HepG2 (cell line): ENCODE measurements around the gene FAM234A. TPM values are rescaled to one million over a fixed set of nuclear protein-coding genes. Genes with fewer than 3 reads are reported as not detected.
"Not testable (repeated sequence)": the region's sequence is repeated elsewhere in the genome, so short reads cannot be mapped to it uniquely, and the experiment has no call there.

ENCODE experiments used
- ATAC-seq: fragments of 200-7000 bp; cut with Tn5 transposase; 3 replicates; pipeline ENCODE4 v1.9.1; 2020; ENCODE audit warnings: mild to moderate bottlenecking, moderate library complexity
- BruUV-seq: library from RNA; stranded (reverse); fragments of 400-500 nt; replicated peaks from 2 replicates; lab custom pipeline; 2021; lab: Mats Ljungman, UMichigan
- CTCF ChIA-PET: fragments of 300-600 bp; formaldehyde crosslinking; extraction: SDS; loops from one replicate; lab custom pipeline; 2021; ENCODE audit warnings: low total read pairs, inconsistent platforms, low intra/inter-chr PET ratio; lab: Yijun Ruan, JAX
- POLR2A ChIA-PET: fragments of 350-600 bp; sonication (Branson Sonifier 250); formaldehyde crosslinking; loops from one replicate; lab custom pipeline; 2020; ENCODE audit warnings: antibody characterized with exemption, inconsistent platforms; lab: Yijun Ruan, JAX
- DNase-seq: peaks from one replicate; pipeline ENCODE4 v3.0.0-alpha.2; 2015; ENCODE audit warnings: low spot score
- FAIRE-seq: peaks from 3 replicates; lab custom pipeline; 2011; peaks lifted over from hg19 to GRCh38; lab: Jason Lieb, UNC
- H2AFZ ChIP-seq: one replicate; pipeline ENCODE4 v1.6.1; 2011; ENCODE audit warnings: low read length, inconsistent platforms
- H3K27ac ChIP-seq: fragments of 300-600 bp; 3 replicates; pipeline ENCODE4 v1.8.0; 2011; ENCODE audit warnings: mixed run types, mild to moderate bottlenecking, mixed read lengths, low read length, inconsistent platforms; ENCODE audit not compliant: insufficient read depth; ENCODE audit errors: extremely low read length
- H3K27me3 ChIP-seq, 2 experiments: fragments of 200-600 bp in 1 of 2; 2 replicates in 1 of 2; 3 replicates in 1 of 2; pipeline versions ENCODE4 v1.6.0 to v1.8.0; 2011; ENCODE audit warnings: low read length in 2 of 2, mild to moderate bottlenecking in 2 of 2, moderate library complexity in 2 of 2, inconsistent platforms in 1 of 2; ENCODE audit not compliant: insufficient read depth in 2 of 2, control insufficient read depth in 1 of 2
- H3K36me3 ChIP-seq, 2 experiments: fragments of 200-600 bp in 1 of 2; replicated peaks in 1 of 2; 2 replicates in 1 of 2; 3 replicates in 1 of 2; pipeline versions ENCODE4 v1.5.1 to v1.8.0; 2011; ENCODE audit warnings: low read length in 2 of 2, inconsistent platforms in 1 of 2; ENCODE audit not compliant: insufficient read depth in 2 of 2, control insufficient read depth in 1 of 2
- H3K4me1 ChIP-seq: 2 replicates; pipeline ENCODE4 v1.5.1; 2012; ENCODE audit warnings: low read length, inconsistent platforms; ENCODE audit not compliant: insufficient read depth
- H3K4me2 ChIP-seq: 2 replicates; pipeline ENCODE4 v1.6.0; 2011; ENCODE audit warnings: low read depth, low read length, inconsistent platforms
- H3K4me3 ChIP-seq, 3 experiments: fragments of 200-600 bp in 1 of 3; sonication (generic), shearing (Covaris generic) in 1 of 3; replicated peaks in 1 of 3; 2 replicates each; pipeline ENCODE4 v1.5.1; 2011 to 2016; ENCODE audit warnings: low read length in 3 of 3, inconsistent platforms in 2 of 3, low read depth in 2 of 3, mild to moderate bottlenecking in 2 of 3, control low read depth in 1 of 3, mixed read lengths in 1 of 3; ENCODE audit not compliant: insufficient read depth in 1 of 3
- H3K79me2 ChIP-seq: one replicate; pipeline ENCODE4 v1.6.1; 2011; ENCODE audit warnings: low read length, inconsistent platforms; ENCODE audit not compliant: insufficient read depth
- H3K9ac ChIP-seq: 2 replicates; pipeline ENCODE4 v1.6.0; 2011; ENCODE audit warnings: mild to moderate bottlenecking, low read depth, low read length, inconsistent platforms; ENCODE audit not compliant: insufficient read depth
- H3K9me3 ChIP-seq: 2 replicates; pipeline ENCODE4 v1.5.1; 2012; ENCODE audit warnings: mild to moderate bottlenecking, low read length
- H4K20me1 ChIP-seq: 2 replicates; pipeline ENCODE4 v1.6.0; 2011; ENCODE audit warnings: inconsistent platforms, mild to moderate bottlenecking, low read length, moderate library complexity; ENCODE audit not compliant: insufficient read depth
- RXRA ChIP-seq: sonication (generic); formaldehyde crosslinking; IDR thresholded peaks from 2 replicates; pipeline ENCODE4 v1.5.1; 2020; ENCODE audit warnings: missing genetic modification reagents
- SIX4 ChIP-seq: sonication (generic); formaldehyde crosslinking; IDR thresholded peaks from 2 replicates; pipeline ENCODE4 v1.4.0; 2020; ENCODE audit warnings: missing genetic modification reagents
- WGBS: methylation state at CpG from one replicate; pipeline ENCODE4 v1.1.6; 2017; ENCODE audit warnings: low lambda C conversion rate; 5-methylcytosine and 5-hydroxymethylcytosine counted together
- in situ Hi-C: cut with HindIII; loops from 2 replicates; pipeline ENCODE4 v1.10.0; 2017; ENCODE audit warnings: low pct_unique_long_range_greater_than_20kb; ENCODE audit not compliant: extremely low pct_ligation_motif_present
- intact Hi-C: fragments of 100-400 bp; cut with micrococcal nuclease; formaldehyde crosslinking; loops from one replicate; pipeline ENCODE4 v1.10.0; 2022; ENCODE audit not compliant: unreplicated experiment
- polyA plus RNA-seq, 8 experiments: library from polyadenylated mRNA; depleted of rRNA in 3 of 8; stranded (reverse) in 7 of 8; unstranded in 1 of 8; fragments of >200 nt; fragmentation: Illumina TruSeq in 4 of 8; extraction: Trizol in 4 of 8; gene quantifications; 2 replicates each; pipeline versions ENCODE4 v1.2.1 to v1.2.3, GENCODE V29; 2011 to 2016; ENCODE audit warnings: low read depth in 4 of 8, missing spikeins in 1 of 8, mixed read lengths in 1 of 8; ENCODE audit not compliant: insufficient read depth in 1 of 8
- total RNA-seq, 5 experiments: library from RNA; depleted of rRNA; stranded (reverse); fragments of >200 nt; fragmentation: Illumina TruSeq; extraction: Trizol; gene quantifications; 2 replicates each; pipeline ENCODE4 v1.2.3, GENCODE V29; 2016; ENCODE audit warnings: low read depth in 1 of 5
- TF ChIP-seq, protein P1 (sequence below): sonication (generic); formaldehyde crosslinking; IDR thresholded peaks from 2 replicates; pipeline ENCODE4 v1.4.0; 2020; ENCODE audit warnings: mild to moderate bottlenecking, missing genetic modification reagents

Gene FAM234A
- total and polyA plus RNA-seq, 2 of the 13 experiments (the other 11 are each of a cell fraction or from before 2014, with no cell fraction given), result 29.2 to 34.4 TPM

DNA sequence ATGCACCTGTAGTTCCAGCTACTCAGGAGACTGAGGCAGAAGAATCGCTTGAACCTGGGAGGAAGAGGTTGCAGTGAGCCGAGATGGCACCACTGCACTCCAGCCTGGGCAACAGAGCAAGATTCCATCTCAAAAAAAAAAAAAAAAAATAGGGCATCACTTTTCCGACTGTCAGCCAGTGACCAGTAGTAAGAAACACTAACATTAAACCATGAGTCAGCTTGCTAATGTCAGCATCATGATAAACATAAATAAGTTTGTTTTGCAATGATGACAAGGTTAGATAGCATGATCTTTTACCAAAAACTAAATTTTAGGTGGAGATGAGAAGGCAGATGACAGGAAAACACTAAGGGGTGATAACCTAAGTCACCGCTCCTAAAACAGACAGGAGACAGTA is 25.3 kb upstream of the FAM234A start:
- H3K9me3 ChIP-seq, CTCF ChIA-PET, BruUV-seq, FAIRE-seq, H2AFZ ChIP-seq, in situ Hi-C loops, H3K27ac ChIP-seq, ATAC-seq, H3K27me3 ChIP-seq, H3K4me3 ChIP-seq, POLR2A ChIA-PET, H3K4me2 ChIP-seq, H3K9ac ChIP-seq, intact Hi-C loops, DNase-seq, H4K20me1 ChIP-seq, H3K4me1 ChIP-seq: not testable (repeated sequence)
- peaks cover 27 to 77% of the 10 kb centered on the region in 2 experiments for H3K36me3 ChIP-seq
- H3K79me2 ChIP-seq, result peaks cover 15% of the 10 kb centered on the region
- WGBS, result 97% methylated on average over 4 of the region's 4 CpGs

DNA sequence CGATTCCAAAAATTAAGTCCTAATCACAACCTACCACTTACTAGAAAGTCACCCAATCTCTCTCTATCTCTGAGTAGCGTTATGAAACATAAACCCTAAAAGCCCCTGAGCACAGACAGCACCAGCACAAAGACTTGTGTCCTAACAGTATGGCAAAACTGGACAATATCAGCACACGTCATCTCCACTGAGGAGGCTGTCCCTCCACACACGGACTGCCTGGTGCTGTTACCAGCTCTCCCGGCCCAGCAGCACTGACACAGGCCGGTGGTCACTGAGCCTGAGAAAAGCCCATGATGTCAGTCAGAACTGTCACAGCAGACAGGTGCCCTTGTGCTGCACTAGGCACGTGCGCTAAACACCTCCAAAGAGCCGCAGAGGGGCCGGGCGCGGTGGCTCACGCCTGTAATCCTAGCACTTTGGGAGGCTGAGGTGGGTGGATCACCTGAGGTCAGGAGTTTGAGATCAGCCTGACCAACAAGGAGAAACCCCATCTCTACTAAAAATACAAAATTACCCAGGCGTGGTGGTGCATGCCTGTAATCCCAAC is 22.9 kb upstream of the FAM234A start:
- 97% methylated on average over 13 of the region's 14 CpGs for WGBS
- H3K27ac ChIP-seq, H2AFZ ChIP-seq, BruUV-seq, H3K4me2 ChIP-seq, H3K9me3 ChIP-seq, ATAC-seq, FAIRE-seq, CTCF ChIA-PET, H4K20me1 ChIP-seq, H3K4me3 ChIP-seq, in situ Hi-C loops, H3K9ac ChIP-seq, H3K27me3 ChIP-seq, H3K4me1 ChIP-seq, DNase-seq, intact Hi-C loops: not testable (repeated sequence)
- H3K36me3 ChIP-seq, result peaks cover 20 to 75% of the 10 kb centered on the region in 2 experiments
- POLR2A ChIA-PET, result interaction anchor here (1.2 kb wide), 1 partner anchor 141 kb away, joined by 3 read pairs; the partner anchor contains the start of gene AXIN1
- H3K79me2 ChIP-seq, result peaks cover 20% of the 10 kb centered on the region

DNA sequence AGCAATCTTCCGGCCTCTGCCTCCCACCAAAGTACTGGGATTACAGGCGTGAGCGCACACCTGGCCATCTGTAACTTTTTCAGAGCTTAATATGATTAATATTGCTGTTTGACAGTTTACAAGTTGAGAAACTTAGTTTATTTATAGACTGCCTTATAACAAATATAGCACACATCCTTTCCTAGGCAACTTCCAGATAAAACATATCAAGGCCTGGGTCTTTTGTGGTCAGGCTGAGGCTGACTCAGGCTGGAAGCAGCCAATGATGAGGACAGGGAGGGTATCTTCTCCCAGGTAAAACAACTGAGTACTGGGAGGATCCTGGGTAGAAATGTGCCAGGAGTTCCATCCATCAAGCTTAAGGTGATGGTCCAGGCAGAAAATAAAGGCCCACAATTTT is 21.6 kb upstream of the FAM234A start:
- intact Hi-C loops, result no loop called here

More for the DNA sequence above, 21.6 kb upstream of the FAM234A start:
- ATAC-seq (no peak), FAIRE-seq (no peak), DNase-seq (no peak)
- no peaks in the 10 kb centered on the region for H4K20me1 ChIP-seq
- no peak overlapping the region for H2AFZ ChIP-seq
- H3K27ac ChIP-seq, result no peak overlapping the region
- in situ Hi-C loops, result no loop called here
- peaks cover 23% of the 10 kb centered on the region for H3K79me2 ChIP-seq
- no peaks in the 10 kb centered on the region for H3K9me3 ChIP-seq
- BruUV-seq, result no TSS peak
- no peak overlapping the region for H3K9ac ChIP-seq
- CTCF ChIA-PET, result interaction anchor here (0.9 kb wide), 1 partner anchor 118 kb away, joined by 3 read pairs; no protein-coding TSS in a partner anchor
- WGBS, result 98% methylated on average over 3 of the region's 3 CpGs
- no peaks in the 10 kb centered on the region for H3K27me3 ChIP-seq
- H3K4me2 ChIP-seq, result no peak overlapping the region
- TF ChIP-seq, protein P1, sequence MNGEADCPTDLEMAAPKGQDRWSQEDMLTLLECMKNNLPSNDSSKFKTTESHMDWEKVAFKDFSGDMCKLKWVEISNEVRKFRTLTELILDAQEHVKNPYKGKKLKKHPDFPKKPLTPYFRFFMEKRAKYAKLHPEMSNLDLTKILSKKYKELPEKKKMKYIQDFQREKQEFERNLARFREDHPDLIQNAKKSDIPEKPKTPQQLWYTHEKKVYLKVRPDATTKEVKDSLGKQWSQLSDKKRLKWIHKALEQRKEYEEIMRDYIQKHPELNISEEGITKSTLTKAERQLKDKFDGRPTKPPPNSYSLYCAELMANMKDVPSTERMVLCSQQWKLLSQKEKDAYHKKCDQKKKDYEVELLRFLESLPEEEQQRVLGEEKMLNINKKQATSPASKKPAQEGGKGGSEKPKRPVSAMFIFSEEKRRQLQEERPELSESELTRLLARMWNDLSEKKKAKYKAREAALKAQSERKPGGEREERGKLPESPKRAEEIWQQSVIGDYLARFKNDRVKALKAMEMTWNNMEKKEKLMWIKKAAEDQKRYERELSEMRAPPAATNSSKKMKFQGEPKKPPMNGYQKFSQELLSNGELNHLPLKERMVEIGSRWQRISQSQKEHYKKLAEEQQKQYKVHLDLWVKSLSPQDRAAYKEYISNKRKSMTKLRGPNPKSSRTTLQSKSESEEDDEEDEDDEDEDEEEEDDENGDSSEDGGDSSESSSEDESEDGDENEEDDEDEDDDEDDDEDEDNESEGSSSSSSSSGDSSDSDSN, result no peak
- TF ChIP-seq RXRA (CRISPR knock-in tag), result no peak
- TF ChIP-seq SIX4 (CRISPR knock-in tag), result no peak
- TF ChIP-seq, all 625 proteins: peak for 0
- POLR2A ChIA-PET, result no interaction called here
- Histone ChIP-seq H3K4me3 (no peak overlapping the region), H3K4me1 (no peaks in the 10 kb centered on the region), H3K36me3 (peaks cover 17 to 74% of the 10 kb centered on the region in 2 experiments)
